SHP77 treated with DMSO at 0.1 percent for 48 hours (cell line): ENCODE data around the gene SYNGR4.

Source experiments
- DNase-seq: peaks from one replicate; lab custom pipeline; 2025; lab: John Stamatoyannopoulos, UW

Gene SYNGR4

GRCh38 chr19:48396016-48396823 is 32.1 kb downstream of the SYNGR4 start:
- no peak for DNase-seq

DNA sequence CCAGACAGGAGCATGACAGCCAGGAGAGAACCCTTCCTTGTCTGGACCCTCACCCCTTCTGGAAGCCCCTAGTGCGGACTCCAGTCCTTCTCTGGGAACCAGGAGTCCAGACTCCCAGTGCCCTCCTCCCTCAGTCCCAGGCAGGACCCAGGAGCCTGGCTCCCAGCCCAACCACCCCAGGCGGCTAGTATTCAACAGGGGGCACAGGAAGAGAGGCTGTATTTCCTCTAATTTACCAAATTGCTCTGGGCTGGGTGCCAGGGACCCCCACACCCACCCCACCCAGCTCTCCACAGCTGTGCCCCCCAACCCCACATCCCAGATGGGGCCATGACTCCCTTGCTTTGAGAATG is 32.6 kb downstream of the SYNGR4 start:
- no peak for DNase-seq

DNA sequence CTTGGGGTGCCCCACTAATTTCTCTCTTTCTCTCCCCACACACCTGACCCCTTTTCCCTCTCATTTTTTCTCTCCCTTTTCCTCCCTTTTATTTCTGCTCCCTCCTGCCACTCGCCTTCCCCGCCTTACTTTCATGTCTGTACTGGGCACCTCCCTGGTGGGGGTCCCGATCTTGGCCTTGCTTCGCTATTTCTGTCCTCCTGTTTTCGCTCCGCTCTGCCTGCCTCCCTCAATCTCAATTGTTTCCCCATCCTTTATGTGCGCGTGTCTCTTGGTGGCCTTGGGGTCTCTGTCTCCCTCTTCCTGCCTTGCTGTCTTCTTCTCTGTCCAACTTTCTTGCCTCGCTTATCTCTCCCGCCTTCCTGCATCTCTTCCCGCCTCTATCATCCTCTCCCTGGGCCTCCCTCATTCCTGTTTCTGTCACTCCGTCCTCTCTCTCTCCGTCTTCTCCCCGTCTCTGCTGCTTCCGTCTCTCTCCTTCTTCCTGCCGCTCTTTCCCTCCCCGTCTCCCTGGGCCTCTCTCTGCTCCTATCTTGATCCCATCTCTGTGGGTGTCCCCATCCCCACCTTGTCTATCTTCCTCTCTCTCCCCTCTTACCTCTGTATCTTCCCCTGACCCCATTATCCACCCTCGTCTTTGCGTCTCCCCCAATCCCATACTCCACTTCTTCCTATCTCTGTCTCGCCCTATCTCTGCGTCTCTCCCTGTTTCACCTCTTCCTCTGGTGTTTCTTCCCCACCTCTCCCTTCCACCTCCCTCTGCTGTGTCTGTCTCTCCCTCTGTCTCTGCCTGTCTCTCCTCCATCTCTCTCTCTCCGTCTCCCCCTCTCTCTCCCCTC is 33.3 kb downstream of the SYNGR4 start:
- DNase-seq = no peak

DNA sequence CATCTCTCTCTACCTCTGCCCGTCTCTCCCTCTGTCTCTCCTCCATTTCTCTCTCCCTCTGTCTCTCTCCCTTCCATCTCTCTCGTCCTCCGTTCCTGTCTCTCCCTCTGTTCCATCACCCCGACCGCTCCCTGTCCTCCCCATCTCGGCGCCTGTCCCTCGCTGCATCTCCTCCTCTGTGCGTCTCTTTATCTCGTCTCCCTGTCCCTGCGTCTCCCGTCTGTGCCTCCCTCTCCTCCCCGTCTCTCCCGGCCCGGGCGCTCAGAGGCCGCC is 33.9 kb downstream of the SYNGR4 start:
- no peak for DNase-seq

GRCh38 chr19:48398375-48399235 is 34.4 kb downstream of the SYNGR4 start:
- DNase-seq = peak; percentile 82

GRCh38 chr19:48400018-48400742 is 36.0 kb downstream of the SYNGR4 start:
- peak; percentile 65 for DNase-seq

- no peak for DNase-seq
These were observed 37.1 kb downstream of the SYNGR4 start for GRCh38 chr19:48401287-48401686.

- no peak for DNase-seq
These were observed 39.4 kb downstream of the SYNGR4 start for GRCh38 chr19:48403606-48404005.

DNA sequence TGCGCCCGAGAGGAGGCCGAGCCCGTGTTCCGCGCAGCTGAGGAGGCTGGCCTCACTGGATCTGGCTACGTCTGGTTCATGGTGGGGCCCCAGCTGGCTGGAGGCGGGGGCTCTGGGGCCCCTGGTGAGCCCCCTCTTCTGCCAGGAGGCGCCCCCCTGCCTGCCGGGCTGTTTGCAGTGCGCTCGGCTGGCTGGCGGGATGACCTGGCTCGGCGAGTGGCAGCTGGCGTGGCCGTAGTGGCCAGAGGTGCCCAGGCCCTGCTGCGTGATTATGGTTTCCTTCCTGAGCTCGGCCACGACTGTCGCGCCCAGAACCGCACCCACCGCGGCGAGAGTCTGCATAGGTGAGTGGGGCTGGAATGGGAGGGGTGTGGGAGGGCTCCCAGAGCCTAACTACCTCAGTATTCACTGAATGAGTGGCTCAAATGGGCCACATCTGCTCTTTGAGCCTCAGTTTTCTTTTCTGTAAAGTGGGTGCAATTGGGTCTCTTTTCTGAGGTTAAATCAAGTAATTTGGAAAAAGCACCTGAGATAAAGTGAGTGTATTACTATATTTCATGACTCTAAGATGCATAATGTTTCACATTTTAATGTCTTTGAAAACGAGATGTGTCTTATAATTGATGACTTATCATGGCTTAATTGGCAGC is 41.0 kb downstream of the SYNGR4 start:
- no peak for DNase-seq

- no peak for DNase-seq
These were observed 41.7 kb downstream of the SYNGR4 start for GRCh38 chr19:48405850-48406249.

DNA sequence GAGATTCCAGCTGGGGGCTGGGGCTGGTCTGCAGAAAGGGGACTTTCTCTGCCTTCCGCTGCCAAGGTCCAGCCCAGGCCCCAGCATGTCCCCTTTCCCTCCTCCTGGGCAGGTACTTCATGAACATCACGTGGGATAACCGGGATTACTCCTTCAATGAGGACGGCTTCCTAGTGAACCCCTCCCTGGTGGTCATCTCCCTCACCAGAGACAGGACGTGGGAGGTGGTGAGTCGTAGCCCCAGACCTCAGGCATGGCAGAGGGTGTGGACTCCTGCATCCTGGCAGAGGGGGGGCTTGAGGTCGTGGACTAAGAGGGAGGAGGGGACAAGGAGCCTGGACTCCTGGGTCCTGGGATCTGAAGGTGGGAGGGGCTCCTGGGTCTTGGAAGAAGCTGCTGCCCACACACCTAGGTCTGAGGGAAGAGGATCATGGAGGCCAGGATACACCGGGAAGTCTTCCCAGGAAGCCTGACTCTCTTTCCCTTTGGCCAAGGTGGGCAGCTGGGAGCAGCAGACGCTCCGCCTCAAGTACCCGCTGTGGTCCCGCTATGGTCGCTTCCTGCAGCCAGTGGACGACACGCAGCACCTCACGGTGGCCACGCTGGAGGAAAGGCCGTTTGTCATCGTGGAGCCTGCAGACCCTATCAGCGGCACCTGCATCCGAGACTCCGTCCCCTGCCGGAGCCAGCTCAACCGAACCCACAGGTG is 49.9 kb downstream of the SYNGR4 start:
- no peak for DNase-seq

DNA sequence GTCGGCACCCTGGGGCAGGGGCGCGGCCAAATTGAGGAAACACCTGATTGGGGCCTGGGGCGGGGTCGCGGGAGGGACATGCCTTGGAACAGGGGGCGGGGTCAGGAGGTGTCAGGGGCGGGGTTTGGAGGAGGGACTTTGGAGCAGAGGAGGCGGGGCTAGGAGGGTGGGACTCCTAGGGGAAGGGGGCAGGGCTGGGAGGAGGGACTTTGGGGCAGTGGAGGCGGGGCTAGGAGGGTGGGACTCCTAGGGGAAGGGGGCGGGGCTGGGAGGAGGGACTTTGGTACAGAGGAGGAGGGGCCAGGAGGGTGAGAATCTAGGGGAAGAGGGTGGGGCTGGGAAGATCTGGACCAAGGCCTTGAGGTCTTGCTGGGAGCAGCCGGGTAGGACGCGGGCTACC is 51.2 kb downstream of the SYNGR4 start:
- no peak for DNase-seq

- no peak for DNase-seq
These were observed 51.6 kb downstream of the SYNGR4 start for GRCh38 chr19:48415806-48416221.

DNA sequence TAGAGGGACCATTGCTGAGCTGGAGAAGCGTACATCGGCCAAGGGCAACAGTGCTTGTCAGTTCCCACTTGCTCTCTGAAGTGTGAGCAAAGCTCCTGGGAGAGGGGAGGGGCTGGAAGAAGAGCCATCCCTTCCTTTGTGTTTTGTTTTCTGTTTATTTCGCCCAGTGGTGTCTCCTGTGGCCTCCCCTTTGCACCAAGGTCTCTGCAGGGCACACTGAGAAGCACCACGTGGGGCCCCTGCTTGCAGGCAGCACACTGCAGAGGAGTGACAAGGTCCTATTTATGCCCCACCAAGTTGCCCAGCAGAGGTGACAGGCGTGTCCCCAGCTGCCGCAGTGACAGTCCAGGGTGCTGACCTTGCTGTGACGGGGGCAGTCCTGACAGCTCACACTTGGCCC is 53.3 kb downstream of the SYNGR4 start:
- DNase-seq = no peak

- no peak for DNase-seq
These were observed 54.3 kb downstream of the SYNGR4 start for GRCh38 chr19:48418317-48419064.

- no peak for DNase-seq
These were observed 55.2 kb downstream of the SYNGR4 start for GRCh38 chr19:48419158-48419920.

- DNase-seq = no peak
These were observed 57.4 kb downstream of the SYNGR4 start for GRCh38 chr19:48421548-48421947.

GRCh38 chr19:48424694-48425219 is 60.6 kb downstream of the SYNGR4 start:
- no peak for DNase-seq
